HG02970 (cell line): ENCODE results near the gene PPP6R2.
A peak's percentile ranks its signal among the peaks of the same experiment; 100 is the strongest.

Source experiments
- ATAC-seq: cut with Tn5 transposase; IDR thresholded peaks from one replicate; pipeline ENCODE4 v1.9.1; 2021; ENCODE audit warnings: mild to moderate bottlenecking, moderate library complexity, moderate number of reproducible peaks; ENCODE audit not compliant: unreplicated experiment, low FRiP score

The PPP6R2 gene

GRCh38 chr22:50305923-50306566, 37.1 kb upstream of the PPP6R2 start:
- no peak for ATAC-seq

- ATAC-seq: no peak
Measured at GRCh38 chr22:50306753-50307749, 36.1 kb upstream of the PPP6R2 start, which contains the start of gene PLXNB2. Gene PLXNB2, minus strand, starts transcription at chr22:50307646. Its CDS starts 17,062 bp downstream, at chr22:50290584.

GRCh38 chr22:50307890-50308596, 35.1 kb upstream of the PPP6R2 start:
- ATAC-seq: no peak

GRCh38 chr22:50308597-50308935, 34.6 kb upstream of the PPP6R2 start:
- no peak for ATAC-seq

GRCh38 chr22:50308986-50309600, 34.0 kb upstream of the PPP6R2 start:
- no peak for ATAC-seq

GRCh38 chr22:50309601-50309991, 33.5 kb upstream of the PPP6R2 start:
- ATAC-seq: no peak

- ATAC-seq: no peak
Measured at GRCh38 chr22:50310031-50310722, 33.0 kb upstream of the PPP6R2 start.

GRCh38 chr22:50310949-50311444, 32.1 kb upstream of the PPP6R2 start:
- ATAC-seq: no peak

GRCh38 chr22:50311606-50312351, 31.3 kb upstream of the PPP6R2 start:
- no peak for ATAC-seq

GRCh38 chr22:50312371-50312770, 30.8 kb upstream of the PPP6R2 start:
- ATAC-seq: no peak

GRCh38 chr22:50313021-50313420, 30.1 kb upstream of the PPP6R2 start:
- no peak for ATAC-seq

GRCh38 chr22:50313600-50313999, 29.5 kb upstream of the PPP6R2 start:
- ATAC-seq: no peak

- ATAC-seq: no peak
Measured at GRCh38 chr22:50314081-50314454, 29.1 kb upstream of the PPP6R2 start.

- peak; percentile 63 for ATAC-seq
Measured at GRCh38 chr22:50314455-50315288, 28.5 kb upstream of the PPP6R2 start.

GRCh38 chr22:50315289-50316113, 27.6 kb upstream of the PPP6R2 start:
- ATAC-seq: no peak

- no peak for ATAC-seq
Measured at GRCh38 chr22:50316114-50317065, 26.7 kb upstream of the PPP6R2 start.
